GM21717 (cell line): Measurements from ENCODE around the gene TCERG1.

Experiments
- ATAC-seq: cut with Tn5 transposase; IDR thresholded peaks from one replicate; pipeline ENCODE4 v1.9.1; 2021; ENCODE audit warnings: mild to moderate bottlenecking, moderate library complexity; ENCODE audit not compliant: unreplicated experiment

Gene TCERG1

DNA sequence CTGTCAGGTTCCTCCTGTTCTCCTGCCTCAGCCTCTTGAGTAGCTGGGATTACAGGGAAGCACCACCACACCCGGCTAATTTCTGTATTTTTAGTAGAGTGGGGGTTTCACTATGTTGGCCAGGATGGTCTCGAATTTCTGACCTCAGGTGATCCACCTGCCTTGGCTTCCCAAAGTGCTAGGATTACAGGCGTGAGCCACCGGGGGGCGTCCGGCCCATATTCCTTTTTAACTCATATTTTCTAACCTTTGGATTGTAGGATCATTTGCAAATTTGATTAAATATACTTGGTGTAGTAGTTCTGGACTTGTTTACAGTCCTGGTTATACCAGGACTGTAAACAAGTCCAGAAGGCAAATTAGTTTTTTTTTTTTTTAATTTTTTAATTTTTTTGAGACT is 4.3 kb downstream of the TCERG1 start:
- no peak for ATAC-seq

DNA sequence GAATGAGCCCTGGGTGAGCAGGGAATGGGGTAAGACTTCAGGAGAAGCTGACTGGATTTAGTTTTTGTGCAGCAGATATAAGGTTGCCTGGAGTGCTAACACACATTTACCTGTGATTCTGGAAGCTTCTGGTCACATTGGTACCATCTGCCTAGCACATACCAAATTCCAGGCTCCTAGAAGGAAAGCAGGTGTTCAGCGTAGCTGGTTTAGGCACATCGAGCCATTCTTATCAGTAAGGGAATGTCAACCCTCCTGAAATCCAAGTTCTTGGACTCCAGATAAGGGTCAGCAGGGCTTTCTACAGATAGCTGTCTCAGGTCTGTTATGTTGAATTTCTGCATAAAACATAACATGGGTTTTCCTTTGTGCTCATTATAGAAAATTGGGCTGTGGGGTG is 10.3 kb downstream of the TCERG1 start:
- ATAC-seq: no peak

DNA sequence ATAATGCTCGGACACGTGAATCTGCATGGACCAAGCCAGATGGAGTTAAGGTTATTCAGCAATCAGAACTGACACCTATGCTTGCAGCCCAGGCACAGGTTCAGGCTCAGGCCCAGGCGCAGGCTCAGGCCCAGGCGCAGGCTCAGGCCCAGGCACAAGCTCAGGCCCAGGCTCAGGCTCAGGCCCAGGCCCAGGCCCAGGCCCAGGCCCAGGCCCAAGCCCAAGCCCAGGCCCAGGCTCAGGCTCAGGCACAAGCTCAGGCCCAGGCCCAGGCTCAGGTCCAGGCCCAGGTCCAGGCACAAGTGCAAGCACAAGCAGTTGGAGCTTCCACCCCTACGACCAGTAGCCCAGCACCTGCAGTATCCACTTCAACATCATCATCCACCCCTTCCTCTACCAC is 11.8 kb downstream of the TCERG1 start:
- no peak for ATAC-seq

DNA sequence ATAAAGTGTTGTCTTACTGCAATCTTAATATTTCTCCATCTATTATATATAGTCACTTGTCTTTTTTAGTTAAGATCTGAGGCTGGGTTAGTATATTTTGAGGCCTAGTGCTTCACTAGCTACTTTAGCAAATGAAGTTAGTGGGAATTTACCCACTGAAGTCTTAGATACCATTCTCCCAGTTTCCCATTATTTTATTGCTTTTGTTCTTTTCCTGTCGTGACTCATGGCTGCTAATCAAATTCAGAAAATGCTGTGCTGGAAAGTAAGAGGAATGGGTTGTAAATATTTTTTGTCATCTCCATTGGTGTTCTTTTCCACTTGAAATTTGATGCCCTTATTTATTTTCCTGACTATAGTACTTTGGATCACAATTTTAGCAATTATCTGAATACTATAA is 14.2 kb downstream of the TCERG1 start:
- no peak for ATAC-seq

DNA sequence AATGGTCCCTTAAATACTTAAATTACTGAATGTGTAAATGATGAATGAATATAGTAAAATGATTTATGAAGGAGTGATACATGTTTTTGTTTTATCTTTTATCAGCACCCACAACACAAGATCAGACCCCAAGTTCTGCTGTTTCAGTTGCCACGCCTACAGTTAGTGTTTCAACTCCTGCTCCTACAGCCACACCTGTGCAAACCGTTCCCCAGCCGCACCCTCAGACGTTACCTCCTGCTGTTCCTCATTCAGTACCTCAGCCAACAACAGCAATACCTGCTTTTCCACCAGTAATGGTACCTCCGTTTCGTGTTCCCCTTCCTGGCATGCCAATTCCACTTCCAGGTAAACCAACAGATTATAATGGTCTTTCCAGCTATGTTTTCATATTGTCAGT is 16.3 kb downstream of the TCERG1 start:
- ATAC-seq: no peak

DNA sequence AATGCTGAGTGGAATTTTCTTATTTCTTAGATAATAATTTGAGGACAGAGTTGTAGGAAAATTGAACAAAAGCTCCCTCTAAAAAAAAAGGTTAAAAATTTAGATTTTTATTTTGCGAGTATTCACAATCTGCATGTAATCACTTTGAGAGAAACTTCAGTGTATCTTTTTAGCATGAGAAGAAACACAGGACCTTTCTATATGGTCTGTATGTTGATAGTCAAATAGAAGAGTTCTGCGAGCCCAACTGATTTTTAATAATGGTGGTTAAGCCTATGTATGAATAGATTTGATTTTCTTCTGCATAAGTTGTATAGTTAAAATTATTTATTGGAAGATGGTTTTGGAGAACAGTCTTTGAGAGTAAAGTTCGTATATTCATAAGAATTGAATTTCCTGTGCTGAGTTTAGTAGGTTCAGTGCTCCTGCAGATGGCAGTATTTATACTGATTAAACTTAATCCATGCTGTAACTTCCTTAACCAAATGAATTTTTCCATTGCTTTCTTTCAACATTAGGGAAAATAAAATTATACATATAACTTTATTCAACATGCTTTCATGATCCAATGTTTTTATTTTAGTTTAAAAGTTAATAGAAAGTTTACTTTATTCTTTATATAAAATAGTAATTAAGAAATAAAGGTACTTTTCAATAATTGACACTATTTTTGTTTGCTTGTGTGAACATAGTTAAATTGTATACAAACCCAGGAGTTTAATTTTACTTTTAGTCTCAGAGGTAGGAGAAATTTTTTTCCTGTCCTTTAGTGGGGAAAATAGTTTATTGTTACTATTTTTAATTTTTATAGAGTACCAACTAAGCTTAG is 19.6 kb downstream of the TCERG1 start:
- no peak for ATAC-seq

DNA sequence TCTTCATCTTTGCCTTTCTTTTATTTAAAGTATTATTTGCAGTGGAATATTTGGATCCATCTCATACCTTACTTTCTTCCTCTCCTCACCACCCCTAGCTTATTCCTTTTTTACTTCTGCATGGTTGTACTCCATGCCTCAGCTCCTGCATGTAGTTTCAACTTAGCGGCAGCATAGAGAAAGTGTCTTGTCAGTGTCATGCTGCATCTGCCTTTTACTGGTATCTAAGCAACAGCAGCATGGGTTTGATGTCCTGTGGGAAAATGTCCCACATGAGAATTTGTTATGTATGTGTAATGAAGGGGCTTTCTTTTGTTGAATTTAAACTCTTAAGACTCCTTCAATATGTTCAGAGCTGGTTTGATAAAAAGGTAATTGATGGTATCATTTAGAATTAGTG is 20.6 kb downstream of the TCERG1 start:
- no peak for ATAC-seq

DNA sequence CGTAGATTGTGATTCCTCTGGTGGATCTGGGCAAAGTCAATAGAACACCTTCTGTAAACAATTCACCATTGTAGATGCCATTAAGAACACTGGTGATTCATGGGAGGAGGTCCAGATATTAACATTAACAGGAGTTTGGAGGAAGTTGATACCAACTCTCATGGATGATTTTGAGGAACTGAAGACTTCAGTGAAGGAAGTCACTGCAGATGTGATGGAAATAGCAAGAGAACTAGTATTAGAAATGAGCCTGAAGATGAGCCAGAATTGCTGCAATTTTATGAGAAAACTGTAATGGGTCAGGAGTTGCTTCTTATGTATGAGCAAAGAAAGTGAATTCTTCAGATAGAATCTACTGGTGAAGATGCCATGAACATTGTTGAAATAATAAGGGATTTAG is 26.9 kb downstream of the TCERG1 start:
- ATAC-seq: no peak

DNA sequence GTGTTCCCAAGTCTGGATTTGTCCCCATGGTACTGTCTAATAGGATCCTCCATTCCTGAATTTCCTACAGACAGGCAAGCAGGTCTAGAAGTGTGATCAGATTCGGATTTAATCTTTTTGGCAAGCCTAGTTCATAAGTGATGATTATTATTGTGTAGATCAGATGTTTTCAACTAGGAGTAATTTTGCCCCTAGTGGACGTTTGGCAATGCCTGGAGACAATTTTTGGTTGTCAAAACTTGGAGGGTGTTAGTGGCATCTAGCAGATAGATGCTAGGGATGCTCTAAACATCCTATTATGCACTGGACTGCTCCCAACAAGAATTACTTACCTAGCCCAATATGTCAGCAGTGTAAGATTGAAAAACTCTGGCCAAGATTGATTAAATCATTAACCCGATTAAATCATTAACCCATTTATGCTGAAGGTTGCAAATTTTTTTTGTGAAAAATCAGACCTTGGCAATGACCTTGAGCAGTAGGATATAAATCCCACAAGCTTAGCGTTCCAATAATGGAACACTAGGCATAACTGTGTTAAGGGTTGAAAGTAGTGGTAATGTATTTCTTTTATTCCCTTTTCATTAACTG is 28.2 kb downstream of the TCERG1 start:
- no peak for ATAC-seq

DNA sequence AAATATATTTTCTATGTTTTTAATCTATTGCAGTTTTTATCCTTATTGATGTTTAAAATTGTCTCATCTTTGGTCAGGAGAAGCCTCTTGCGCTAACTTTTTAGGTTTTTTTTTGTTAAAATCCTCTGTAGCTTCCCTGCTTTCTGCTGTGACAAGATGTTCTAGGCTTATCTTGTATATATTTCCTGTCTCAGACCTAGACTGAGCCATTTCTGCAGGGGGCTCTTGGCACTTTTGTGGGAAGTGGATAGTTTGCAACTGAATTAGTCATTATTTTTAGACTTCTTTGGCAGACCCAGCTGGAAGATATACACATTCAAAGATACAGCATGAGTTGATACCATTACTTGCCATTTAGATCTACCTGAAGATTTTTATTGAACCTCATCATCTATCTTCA is 28.8 kb downstream of the TCERG1 start:
- no peak for ATAC-seq

DNA sequence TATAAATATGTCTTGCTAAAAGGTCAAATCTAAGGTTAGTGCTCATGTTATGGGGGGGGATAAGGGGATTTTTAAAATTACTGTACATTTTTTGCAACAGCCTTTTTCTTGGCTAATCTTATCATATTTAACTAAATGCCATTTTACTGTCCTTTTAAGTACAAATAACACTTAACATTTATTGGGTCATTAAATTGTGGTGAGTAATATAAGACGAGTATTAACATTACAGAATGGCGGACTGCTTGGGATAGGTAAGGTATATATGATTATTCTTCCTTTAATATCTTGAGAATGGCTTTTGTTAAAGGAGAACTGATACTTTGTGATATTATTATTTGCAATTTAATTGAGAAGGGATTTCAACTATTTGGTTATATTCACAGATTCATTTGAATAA is 35.6 kb downstream of the TCERG1 start:
- ATAC-seq: no peak

DNA sequence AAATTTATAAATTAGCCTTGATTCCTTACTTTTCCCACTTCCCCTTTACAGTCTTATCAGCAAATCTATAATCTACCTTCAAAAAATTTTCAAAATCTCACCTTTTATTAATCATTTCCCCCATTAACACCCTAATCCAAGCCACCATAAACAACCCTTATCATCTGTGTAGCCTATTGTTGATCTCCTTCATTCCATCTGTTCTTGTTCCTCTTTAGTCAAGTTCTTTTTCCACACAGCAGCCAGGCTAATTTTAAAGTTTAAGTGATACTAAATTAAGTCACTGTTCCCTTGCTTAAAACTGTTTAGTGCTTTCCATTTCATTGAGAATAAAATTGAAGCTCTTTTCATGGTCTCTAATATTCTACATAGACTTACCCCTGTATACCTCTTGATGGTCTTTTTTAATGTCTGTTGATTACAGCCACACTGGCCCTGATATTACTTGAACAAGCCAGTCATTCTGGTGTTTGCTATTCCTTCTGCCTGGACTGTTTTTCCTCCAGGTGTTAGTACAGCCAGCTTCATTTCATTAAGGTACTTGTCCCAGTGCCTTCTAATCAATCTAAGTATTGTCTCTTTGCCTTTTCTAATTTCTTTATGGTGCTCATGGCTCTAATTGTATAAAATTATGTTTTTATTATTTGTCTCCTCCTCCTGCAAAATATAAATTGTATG is 37.7 kb downstream of the TCERG1 start:
- no peak for ATAC-seq

DNA sequence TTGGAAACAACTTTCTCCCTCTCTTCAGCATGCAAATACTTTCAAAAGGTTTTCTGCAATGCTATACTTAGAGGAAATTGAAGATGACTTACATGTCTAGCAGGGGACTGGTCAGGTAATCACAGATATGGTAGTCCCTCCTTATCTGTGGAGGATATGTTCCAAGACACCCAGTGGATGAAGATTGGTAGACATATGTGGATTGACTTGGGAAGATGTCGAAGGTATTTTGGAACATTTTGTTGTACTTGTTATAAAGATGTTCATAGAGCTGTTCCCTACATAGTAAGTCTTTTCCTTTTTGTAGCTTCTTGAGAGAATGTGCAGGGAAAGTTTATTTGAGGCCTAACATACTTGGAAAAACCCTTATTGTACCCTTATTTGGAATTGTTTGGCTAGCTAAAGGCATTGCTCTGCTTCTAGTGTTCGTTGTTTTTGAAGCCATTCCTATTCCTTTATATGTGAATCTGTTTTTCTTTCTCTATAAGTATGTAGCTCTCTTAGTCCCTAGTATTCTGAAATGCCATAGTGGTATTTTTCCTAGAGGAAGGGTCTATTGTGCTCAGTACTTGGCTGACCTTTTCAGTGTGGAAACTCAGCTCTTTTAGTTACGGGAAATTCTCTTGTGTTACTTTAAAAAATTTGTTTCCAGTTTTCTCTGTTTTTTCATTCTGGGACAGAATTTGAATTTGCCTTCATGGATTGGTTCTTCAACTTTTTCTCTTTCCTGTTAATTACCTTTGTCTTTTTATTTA is 43.1 kb downstream of the TCERG1 start:
- ATAC-seq: no peak

DNA sequence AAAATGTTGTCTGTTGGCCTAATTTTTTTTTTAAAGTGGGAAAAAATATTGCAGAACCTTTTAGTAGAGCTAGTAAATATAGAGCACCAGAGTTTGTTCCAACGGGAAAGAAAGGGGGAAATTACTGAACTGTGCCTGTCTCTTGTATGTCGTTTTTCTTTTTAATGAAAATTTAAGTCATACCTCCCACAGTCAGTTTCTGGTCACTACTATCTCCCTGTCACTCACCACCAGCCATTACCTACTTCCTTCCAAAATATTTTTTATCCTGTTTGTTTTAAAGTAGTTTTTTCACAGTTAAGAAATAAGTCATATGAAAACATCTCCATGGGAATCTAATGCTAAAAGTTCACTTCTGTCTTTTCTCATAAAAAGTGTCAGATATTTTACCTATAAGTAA is 47.5 kb downstream of the TCERG1 start:
- ATAC-seq: no peak

DNA sequence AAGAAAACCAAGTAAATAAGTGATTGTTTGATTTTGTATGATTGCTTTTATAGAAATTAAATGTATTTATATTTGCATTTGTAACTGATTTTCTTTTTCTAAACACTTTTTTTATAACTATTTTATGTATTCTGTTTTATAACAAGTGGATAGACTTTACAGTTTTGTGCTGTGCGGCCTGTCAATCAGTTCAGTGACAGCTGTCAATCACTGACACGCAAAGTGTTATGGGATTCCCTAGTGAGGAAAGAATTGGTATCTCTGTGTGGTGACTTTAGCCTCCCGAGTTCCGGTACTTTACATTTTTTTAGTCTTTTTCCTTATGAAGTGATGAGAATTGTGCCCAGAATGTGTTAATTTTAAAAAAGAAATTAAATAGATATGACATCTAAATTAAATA is 52.5 kb downstream of the TCERG1 start:
- no peak for ATAC-seq

DNA sequence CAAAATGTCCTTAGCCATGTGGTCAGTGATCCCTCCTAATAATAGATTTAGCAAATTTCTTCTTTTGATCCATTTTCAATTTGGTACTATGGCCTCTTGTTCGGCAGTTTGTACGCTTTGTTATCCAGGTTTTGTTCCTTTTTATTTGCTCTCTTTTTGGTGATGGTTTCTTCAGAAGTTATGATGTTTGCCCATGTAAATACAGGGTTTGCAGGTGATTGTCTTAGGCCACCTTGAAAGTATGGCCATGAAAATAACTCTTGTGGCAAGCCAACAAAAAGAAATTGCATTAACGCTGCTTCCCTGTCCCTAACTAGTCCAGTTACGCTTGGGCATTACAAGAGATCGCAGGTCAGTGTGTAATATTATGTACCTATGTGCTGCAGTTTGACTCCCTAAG is 60.3 kb downstream of the TCERG1 start:
- ATAC-seq: no peak

DNA sequence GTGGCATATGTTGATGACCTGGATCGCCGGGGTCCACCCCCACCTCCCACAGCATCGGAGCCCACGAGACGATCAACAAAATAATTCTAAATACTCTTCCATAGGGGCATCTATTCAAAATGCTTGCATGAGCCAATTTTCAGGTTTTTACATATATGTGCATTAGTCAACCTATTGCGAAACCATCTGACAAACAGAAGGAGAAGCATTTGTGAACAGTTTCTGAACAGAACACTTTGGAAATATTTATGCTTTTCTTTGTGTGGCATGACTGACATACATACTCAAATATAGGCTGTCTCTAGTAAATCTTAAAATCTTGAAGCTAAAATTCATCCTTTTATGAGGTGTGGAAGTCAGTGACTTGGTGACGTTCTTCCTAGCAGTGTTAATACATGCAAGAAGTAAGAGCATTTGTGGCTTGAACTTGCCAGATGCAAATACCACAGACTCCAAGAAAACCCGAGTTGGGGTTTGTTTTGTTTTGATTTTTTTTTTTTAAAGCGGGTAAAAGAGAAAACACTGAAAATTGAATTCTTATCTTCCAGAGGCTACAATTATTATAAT is 63.5 kb downstream of the TCERG1 start:
- ATAC-seq: no peak

DNA sequence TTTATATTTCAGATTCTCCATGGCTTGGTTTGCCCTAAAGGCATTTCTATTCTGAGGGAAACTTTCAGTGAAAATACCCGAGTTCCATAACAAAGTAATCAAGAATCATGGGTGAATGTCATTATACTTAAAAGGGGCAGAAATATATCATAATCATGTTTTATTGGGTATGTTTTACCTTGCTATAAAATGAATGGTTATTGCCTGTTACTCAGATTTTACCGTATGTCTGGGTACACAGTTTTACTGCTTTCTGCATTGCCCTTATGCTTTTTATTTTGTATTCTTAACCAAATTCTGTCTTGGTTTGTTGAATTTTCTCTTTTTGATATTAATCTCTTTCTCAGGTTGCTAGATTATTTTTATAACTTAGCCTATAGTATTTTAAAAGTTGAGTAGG is 66.3 kb downstream of the TCERG1 start:
- no peak for ATAC-seq

DNA sequence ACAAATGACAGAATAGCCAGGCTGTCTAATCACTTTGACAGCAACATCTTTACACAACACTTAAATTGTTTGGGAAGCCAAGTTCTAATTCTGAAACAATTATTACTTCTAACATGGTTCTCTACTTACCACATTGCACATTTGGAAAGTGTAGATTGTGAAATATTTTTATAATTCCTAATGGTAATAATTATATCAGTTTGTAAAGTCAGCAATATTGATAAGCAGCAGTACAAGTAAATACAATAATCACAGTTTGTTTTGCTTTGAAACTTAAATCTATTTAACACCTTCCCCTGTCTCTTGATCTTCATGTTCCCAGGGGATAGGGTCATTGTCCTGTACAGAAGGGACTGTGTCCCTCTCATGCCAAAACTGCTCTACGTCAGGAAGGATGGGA is 67.4 kb downstream of the TCERG1 start:
- ATAC-seq: no peak

DNA sequence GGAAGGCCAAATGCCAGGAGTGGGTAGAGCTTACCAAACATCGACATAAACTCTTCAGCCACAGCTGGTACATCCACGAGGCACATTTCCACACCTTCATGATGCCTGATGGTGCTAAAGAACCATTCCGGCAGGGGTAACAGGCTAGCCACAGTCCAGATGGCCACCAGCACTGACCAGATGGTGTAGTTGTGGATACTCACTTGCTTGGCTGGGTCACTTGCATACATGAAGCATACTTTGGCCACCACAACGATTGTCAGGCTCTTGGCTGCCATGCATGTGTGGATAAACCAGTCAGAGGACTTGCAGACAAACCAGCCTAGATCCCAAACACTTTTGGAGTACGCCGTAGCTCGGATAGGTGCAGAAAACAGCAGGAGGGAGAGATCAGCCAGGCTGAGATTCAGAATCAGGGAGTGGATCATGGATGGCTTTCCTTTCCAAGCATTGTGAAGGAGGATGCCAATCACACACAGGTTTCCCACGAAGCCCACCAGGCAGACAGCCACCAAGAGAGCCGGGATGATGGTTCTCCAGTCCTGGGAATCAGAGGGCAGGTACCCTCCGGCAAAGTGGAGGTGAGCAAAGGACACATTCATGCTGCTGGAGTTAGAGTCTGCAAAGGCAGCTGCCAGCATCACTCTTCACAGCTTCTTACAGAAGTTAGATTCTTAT is 68.5 kb downstream of the TCERG1 start:
- ATAC-seq: no peak

DNA sequence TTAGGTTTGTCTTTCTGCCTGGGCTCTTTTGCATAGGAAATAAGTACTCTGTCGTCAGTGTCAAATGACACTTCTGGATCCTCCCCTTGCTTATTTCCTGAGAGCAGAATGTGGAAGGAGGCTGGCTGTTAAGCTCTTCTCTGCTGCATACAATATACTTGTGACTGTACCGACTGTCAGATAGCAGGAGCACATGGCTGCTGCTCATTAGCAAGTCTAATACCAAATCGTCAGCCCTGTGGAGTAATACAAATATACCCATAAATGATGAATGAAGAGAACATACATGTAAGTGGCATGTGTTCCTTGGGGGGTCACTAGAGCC is 69.0 kb downstream of the TCERG1 start, which contains the start of gene GPR151:
Gene GPR151 (minus strand): TSS at position 40 of the 325 bp plus-strand sequence. CDS start 77 bp downstream, outside the sequence.
- no peak for ATAC-seq
